Neural cell (in vitro differentiated cells): ENCODE data around the gene ENTPD1. TPM values are rescaled to one million over a fixed set of nuclear protein-coding genes. Genes with fewer than 3 reads are reported as not detected.

Experiments
- H2AFZ ChIP-seq: fragments of 200-600, 300-800 bp; sonication (generic), shearing (Covaris generic); 2 replicates; pipeline ENCODE4 v1.6.0; 2014; ENCODE audit warnings: low read depth, mild to moderate bottlenecking, antibody characterized with exemption, low read length, moderate library complexity
- H3F3A ChIP-seq: fragments of 200-600 bp; shearing (Covaris generic); 2 replicates; pipeline ENCODE4 v1.6.1; 2016; ENCODE audit warnings: mild to moderate bottlenecking, moderate library complexity, mixed read lengths, antibody characterized with exemption, low read length; ENCODE audit not compliant: insufficient read depth, poor library complexity, severe bottlenecking
- H3K27ac ChIP-seq: fragments of 200-600, 300-800 bp; sonication (generic), shearing (Covaris generic); 2 replicates; pipeline ENCODE4 v1.5.1; 2014; ENCODE audit warnings: mild to moderate bottlenecking, low read length, moderate library complexity
- H3K27me3 ChIP-seq: fragments of 300-800, 200-600 bp; sonication (generic), shearing (Covaris generic); 2 replicates; pipeline ENCODE4 v1.6.0; 2014; ENCODE audit warnings: mild to moderate bottlenecking, low read depth, low read length, moderate library complexity; ENCODE audit not compliant: insufficient read depth
- H3K36me3 ChIP-seq: fragments of 300-800, 200-600 bp; sonication (generic), shearing (Covaris generic); 2 replicates; pipeline ENCODE4 v1.5.1; 2014; ENCODE audit warnings: mild to moderate bottlenecking, antibody characterized with exemption, low read length, moderate library complexity; ENCODE audit not compliant: insufficient read depth
- H3K4me2 ChIP-seq: fragments of 300-800, 200-600 bp; sonication (generic), shearing (Covaris generic); 2 replicates; pipeline ENCODE4 v1.6.0; 2014; ENCODE audit warnings: mild to moderate bottlenecking, low read length
- H3K4me3 ChIP-seq: fragments of 300-800, 200-600 bp; sonication (generic), shearing (Covaris generic); 2 replicates; pipeline ENCODE4 v1.5.1; 2014; ENCODE audit warnings: mild to moderate bottlenecking, low read length, moderate library complexity
- H3K79me2 ChIP-seq: fragments of 200-600 bp; shearing (Covaris generic); replicated peaks from 2 replicates; pipeline ENCODE4 v1.6.0; 2014; ENCODE audit warnings: mild to moderate bottlenecking, low read length, moderate library complexity; ENCODE audit not compliant: insufficient read depth
- H3K9ac ChIP-seq: fragments of 300-800, 200-600 bp; sonication (generic), shearing (Covaris generic); 2 replicates; pipeline ENCODE4 v1.6.1; 2016; ENCODE audit warnings: mild to moderate bottlenecking, low read length, mixed read lengths
- H3K9me2 ChIP-seq: fragments of 200-600 bp; shearing (Covaris generic); 2 replicates; pipeline ENCODE4 v1.6.1; 2016; ENCODE audit warnings: mild to moderate bottlenecking, low read length, mixed read lengths; ENCODE audit not compliant: insufficient read depth
- H3K9me3 ChIP-seq: fragments of 200-600, 300-800 bp; sonication (generic), shearing (Covaris generic); 2 replicates; pipeline ENCODE4 v1.6.1; 2016; ENCODE audit warnings: mild to moderate bottlenecking, mixed run types, low read length, moderate library complexity, mixed read lengths
- H4K20me1 ChIP-seq: fragments of 200-600 bp; shearing (Covaris generic); 2 replicates; pipeline ENCODE4 v1.6.1; 2016; ENCODE audit warnings: mild to moderate bottlenecking, mixed run types; ENCODE audit not compliant: insufficient read depth
- EP300 ChIP-seq: fragments of 450-650 bp; conservative IDR thresholded peaks from 2 replicates; pipeline ENCODE4 v1.6.1; 2014; ENCODE audit warnings: antibody characterized with exemption, mild to moderate bottlenecking, moderate library complexity; ENCODE audit not compliant: poor library complexity, severe bottlenecking
- EZH2 ChIP-seq: fragments of 200-600, 300-800 bp; shearing (Covaris generic), sonication (generic); IDR thresholded peaks from 2 replicates; pipeline ENCODE4 v1.6.1; 2014; ENCODE audit warnings: antibody characterized with exemption, low read length, borderline replicate concordance, mild to moderate bottlenecking; ENCODE audit not compliant: insufficient read depth, poor library complexity, severe bottlenecking
- MXI1 ChIP-seq: fragments of 450-650 bp; conservative IDR thresholded peaks from 2 replicates; pipeline ENCODE4 v1.6.1; 2014; ENCODE audit warnings: antibody characterized with exemption, mild to moderate bottlenecking; ENCODE audit not compliant: poor library complexity, severe bottlenecking
- POLR2AphosphoS5 ChIP-seq: IDR thresholded peaks from 2 replicates; pipeline ENCODE4 v1.6.1; 2012
- RAD21 ChIP-seq: fragments of 450-650 bp; conservative IDR thresholded peaks from 2 replicates; pipeline ENCODE4 v1.6.1; 2014; ENCODE audit warnings: antibody characterized with exemption, mild to moderate bottlenecking, moderate library complexity
- SMC3 ChIP-seq: fragments of 450-650 bp; conservative IDR thresholded peaks from 2 replicates; pipeline ENCODE4 v1.6.1; 2014; ENCODE audit warnings: antibody characterized with exemption, mild to moderate bottlenecking, moderate library complexity; ENCODE audit not compliant: poor library complexity
- TAF1 ChIP-seq: IDR thresholded peaks from 2 replicates; pipeline ENCODE4 v1.6.1; 2012; ENCODE audit warnings: low read depth
- polyA plus RNA-seq: library from polyadenylated mRNA; depleted of rRNA; stranded (reverse); fragments of >200 nt; gene quantifications from 2 replicates; pipeline ENCODE4 v1.2.3, GENCODE V29; 2014
- TF ChIP-seq, protein P1 (sequence below): fragments of 450-650 bp; IDR thresholded peaks from 2 replicates; pipeline ENCODE4 v1.5.1; 2014; ENCODE audit warnings: antibody characterized with exemption, mild to moderate bottlenecking, moderate library complexity; ENCODE audit not compliant: poor library complexity, severe bottlenecking
- TF ChIP-seq, protein P2 (sequence below): IDR thresholded peaks from 2 replicates; pipeline ENCODE4 v1.6.1; 2012; ENCODE audit warnings: borderline replicate concordance

ENTPD1 gene
- polyA plus RNA-seq, 1 donor from 2014 or later, result 0.57 TPM

DNA sequence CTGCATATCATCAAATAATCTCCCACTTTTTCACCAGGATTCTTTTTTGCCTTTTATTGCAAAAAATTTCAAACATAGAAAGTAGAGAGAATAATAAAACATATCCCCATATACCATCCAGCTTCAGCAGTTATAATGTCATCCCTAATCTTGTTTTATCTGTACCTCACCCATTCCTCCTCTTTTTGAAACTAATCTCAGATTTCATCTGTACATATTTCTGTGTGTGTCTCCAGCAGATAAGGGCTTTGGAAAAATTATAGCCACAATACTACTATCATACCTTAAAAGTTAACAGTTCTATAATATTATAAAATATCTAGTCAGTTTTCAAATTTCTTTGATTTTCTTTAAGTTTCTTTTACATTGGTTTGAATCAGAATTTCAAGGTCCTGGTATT, 7.6 kb upstream of the ENTPD1 start:
- H3K27ac ChIP-seq, result no peak overlapping the region

DNA sequence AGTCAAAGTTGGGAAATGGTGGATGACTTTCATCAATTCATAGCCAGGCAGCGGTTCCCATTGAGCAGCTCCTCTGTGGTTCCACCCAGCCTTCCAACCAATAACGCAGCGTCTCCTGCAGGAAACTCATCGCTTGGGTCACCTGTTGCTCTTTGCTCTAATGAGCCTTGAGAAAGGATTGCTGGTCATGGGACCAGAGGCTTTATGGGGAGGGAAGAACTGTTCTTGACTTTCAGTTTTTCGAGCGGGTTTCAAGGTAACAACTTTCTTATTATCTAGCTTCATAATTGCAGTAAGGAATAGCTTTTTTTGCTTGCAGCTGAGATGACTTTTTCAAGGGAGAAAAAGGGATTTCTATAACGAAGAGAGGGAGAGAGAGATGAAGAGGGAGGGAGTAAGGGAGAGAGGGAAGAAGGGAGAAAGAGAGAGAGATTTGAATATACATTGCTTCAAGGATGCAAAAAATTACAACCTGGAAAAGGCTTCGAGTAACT, 405 bp upstream of the ENTPD1 start:
- H2AFZ ChIP-seq, result no peak overlapping the region

More for the DNA sequence above, 7.6 kb upstream of the ENTPD1 start:
- no peaks in the 10 kb centered on the region for H3K9me2 ChIP-seq
- no peaks in the 10 kb centered on the region for H3F3A ChIP-seq
- no peaks in the 10 kb centered on the region for H3K79me2 ChIP-seq
- H3K9ac ChIP-seq, result no peak overlapping the region
- no peak overlapping the region for H3K4me3 ChIP-seq
- H3K27me3 ChIP-seq, result no peaks in the 10 kb centered on the region
- no peaks in the 10 kb centered on the region for H3K9me3 ChIP-seq
- H2AFZ ChIP-seq, result no peak overlapping the region
- TF ChIP-seq POLR2AphosphoS5, result no peak
- no peak for TF ChIP-seq TAF1
- TF ChIP-seq, protein P1, sequence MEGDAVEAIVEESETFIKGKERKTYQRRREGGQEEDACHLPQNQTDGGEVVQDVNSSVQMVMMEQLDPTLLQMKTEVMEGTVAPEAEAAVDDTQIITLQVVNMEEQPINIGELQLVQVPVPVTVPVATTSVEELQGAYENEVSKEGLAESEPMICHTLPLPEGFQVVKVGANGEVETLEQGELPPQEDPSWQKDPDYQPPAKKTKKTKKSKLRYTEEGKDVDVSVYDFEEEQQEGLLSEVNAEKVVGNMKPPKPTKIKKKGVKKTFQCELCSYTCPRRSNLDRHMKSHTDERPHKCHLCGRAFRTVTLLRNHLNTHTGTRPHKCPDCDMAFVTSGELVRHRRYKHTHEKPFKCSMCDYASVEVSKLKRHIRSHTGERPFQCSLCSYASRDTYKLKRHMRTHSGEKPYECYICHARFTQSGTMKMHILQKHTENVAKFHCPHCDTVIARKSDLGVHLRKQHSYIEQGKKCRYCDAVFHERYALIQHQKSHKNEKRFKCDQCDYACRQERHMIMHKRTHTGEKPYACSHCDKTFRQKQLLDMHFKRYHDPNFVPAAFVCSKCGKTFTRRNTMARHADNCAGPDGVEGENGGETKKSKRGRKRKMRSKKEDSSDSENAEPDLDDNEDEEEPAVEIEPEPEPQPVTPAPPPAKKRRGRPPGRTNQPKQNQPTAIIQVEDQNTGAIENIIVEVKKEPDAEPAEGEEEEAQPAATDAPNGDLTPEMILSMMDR, result no peak
- TF ChIP-seq, protein P2, sequence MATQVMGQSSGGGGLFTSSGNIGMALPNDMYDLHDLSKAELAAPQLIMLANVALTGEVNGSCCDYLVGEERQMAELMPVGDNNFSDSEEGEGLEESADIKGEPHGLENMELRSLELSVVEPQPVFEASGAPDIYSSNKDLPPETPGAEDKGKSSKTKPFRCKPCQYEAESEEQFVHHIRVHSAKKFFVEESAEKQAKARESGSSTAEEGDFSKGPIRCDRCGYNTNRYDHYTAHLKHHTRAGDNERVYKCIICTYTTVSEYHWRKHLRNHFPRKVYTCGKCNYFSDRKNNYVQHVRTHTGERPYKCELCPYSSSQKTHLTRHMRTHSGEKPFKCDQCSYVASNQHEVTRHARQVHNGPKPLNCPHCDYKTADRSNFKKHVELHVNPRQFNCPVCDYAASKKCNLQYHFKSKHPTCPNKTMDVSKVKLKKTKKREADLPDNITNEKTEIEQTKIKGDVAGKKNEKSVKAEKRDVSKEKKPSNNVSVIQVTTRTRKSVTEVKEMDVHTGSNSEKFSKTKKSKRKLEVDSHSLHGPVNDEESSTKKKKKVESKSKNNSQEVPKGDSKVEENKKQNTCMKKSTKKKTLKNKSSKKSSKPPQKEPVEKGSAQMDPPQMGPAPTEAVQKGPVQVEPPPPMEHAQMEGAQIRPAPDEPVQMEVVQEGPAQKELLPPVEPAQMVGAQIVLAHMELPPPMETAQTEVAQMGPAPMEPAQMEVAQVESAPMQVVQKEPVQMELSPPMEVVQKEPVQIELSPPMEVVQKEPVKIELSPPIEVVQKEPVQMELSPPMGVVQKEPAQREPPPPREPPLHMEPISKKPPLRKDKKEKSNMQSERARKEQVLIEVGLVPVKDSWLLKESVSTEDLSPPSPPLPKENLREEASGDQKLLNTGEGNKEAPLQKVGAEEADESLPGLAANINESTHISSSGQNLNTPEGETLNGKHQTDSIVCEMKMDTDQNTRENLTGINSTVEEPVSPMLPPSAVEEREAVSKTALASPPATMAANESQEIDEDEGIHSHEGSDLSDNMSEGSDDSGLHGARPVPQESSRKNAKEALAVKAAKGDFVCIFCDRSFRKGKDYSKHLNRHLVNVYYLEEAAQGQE, result no peak
- no peak for TF ChIP-seq EZH2
- TF ChIP-seq EP300, result no peak
- TF ChIP-seq MXI1, result no peak
- no peak for TF ChIP-seq SMC3
- no peak for TF ChIP-seq RAD21
- H3K4me2 ChIP-seq, result no peak overlapping the region
- no peaks in the 10 kb centered on the region for H3K36me3 ChIP-seq
- no peaks in the 10 kb centered on the region for H4K20me1 ChIP-seq

More for the DNA sequence above, 405 bp upstream of the ENTPD1 start:
- H3K79me2 ChIP-seq, result no peaks in the 10 kb centered on the region
- no peak overlapping the region for H3K4me2 ChIP-seq
- no peaks in the 10 kb centered on the region for H3K27me3 ChIP-seq
- H3K9me3 ChIP-seq, result no peaks in the 10 kb centered on the region
- H3K4me3 ChIP-seq, result no peak overlapping the region
- H3K9ac ChIP-seq, result no peak overlapping the region
- no peaks in the 10 kb centered on the region for H3F3A ChIP-seq
- no peak overlapping the region for H3K27ac ChIP-seq
- H4K20me1 ChIP-seq, result no peaks in the 10 kb centered on the region
- TF ChIP-seq RAD21 (no peak), POLR2AphosphoS5 (no peak), TAF1 (no peak), SMC3 (no peak), MXI1 (no peak), EZH2 (no peak), EP300 (no peak)
- TF ChIP-seq, protein P2, result no peak
- TF ChIP-seq, protein P1, result no peak
- no peaks in the 10 kb centered on the region for H3K9me2 ChIP-seq
- no peaks in the 10 kb centered on the region for H3K36me3 ChIP-seq
